Lower leg skin (tissue), 4 donors: ENCODE results near the gene SLC25A10. TPM values are rescaled to one million over a fixed set of nuclear protein-coding genes. Genes with fewer than 3 reads are reported as not detected.
"Not testable (repeated sequence)": the region's sequence is repeated elsewhere in the genome, so short reads cannot be mapped to it uniquely, and the experiment has no call there.

Source experiments
- DNase-seq, 2 donors: peaks; one replicate each; pipeline ENCODE4 v3.0.0-alpha.2; 2019; ENCODE audit warnings: low spot score in 2 of 2
- H3K4me3 ChIP-seq: fragments of 200-600 bp; sonication (generic); 2 replicates; pipeline ENCODE4 v1.5.1; 2017; ENCODE audit warnings: mild to moderate bottlenecking, low read depth; ENCODE audit not compliant: poor library complexity, severe bottlenecking
- CTCF ChIP-seq, 3 donors: fragments of 450-650 bp; IDR thresholded peaks; one replicate each; pipeline ENCODE4 v1.5.1; 2016; ENCODE audit warnings: antibody characterized with exemption in 3 of 3, mild to moderate bottlenecking in 3 of 3, moderate library complexity in 2 of 3
- POLR2A ChIP-seq, 2 donors: fragments of 450-650 bp; IDR thresholded peaks; one replicate each; pipeline ENCODE4 v1.6.1; 2016 to 2017; ENCODE audit warnings: antibody characterized with exemption in 2 of 2, mild to moderate bottlenecking in 1 of 2, moderate library complexity in 1 of 2
- WGBS, 2 donors: methylation state at CpG; one replicate each; pipeline ENCODE4 v1.1.5; 2018; 5-methylcytosine and 5-hydroxymethylcytosine counted together
- intact Hi-C: fragments of 100-400 bp; cut with DNase I; formaldehyde crosslinking; loops from one replicate; pipeline ENCODE4 v1.15.0; 2023; ENCODE audit warnings: low total_unique reads
- total RNA-seq, 4 donors: library from RNA; depleted of rRNA; stranded (reverse); fragments of >200 nt; gene quantifications; one replicate each; pipeline ENCODE4 v1.1.0, GENCODE V29; 2016

SLC25A10 gene
- total RNA-seq, 4 donors from 2014 or later = 23.4 to 30.6 (median 25.9) TPM

DNA sequence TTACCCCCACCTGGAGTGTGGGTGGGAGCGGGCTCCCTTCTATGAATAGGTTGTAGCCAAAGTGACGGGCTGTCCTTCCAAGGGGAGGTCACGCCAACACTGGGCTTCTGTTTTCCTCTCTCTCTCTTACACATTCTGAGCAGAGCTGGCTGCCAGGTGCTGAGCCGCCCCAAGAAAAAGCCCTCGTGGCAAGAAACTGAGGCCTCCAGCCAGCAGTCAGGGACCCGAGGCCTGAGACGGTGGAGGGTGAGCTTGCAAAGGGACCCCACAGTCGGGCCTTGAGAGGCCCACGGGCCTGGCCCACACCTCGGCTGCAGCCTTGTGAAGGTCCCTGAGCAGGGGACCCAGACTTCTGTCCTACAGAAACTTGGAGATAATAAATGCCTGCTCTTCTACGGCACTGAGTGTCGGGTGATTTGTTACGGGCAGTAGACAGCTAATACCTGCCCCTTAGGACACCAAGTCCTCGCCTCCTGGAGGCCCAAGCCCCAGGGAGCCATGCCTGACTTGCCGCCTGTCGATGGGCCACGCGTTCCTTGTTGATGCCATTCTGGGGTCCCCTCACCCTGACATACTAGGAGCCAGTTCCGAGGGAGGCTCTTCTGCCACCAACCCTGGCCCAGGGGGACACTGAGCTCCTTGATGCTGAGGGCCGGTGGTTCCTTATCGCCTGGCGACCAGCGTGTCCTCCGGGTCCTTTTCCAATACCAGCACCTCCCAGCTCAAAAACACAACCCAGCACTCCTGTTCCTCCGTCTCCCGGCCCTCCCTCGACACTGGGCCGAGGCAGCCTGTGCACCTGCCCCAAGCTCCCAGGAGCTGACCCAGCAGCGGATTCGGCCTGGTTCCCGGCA lies 26.1 kb downstream of the SLC25A10 start:
- WGBS, 2 donors = 88 to 91% methylated on average over 31 of the region's 31 CpGs
- H3K4me3 ChIP-seq = no peak overlapping the region
- no peak for TF ChIP-seq CTCF (IDR thresholded peaks at IDR 0.05)
- no peak for TF ChIP-seq POLR2A (IDR thresholded peaks at IDR 0.05)
- intact Hi-C loops = no loop called here
- DNase-seq = no peak

GRCh38 chr17:81738801-81739393 lies 26.8 kb downstream of the SLC25A10 start:
- TF ChIP-seq POLR2A (IDR thresholded peaks at IDR 0.05) = no peak
- TF ChIP-seq CTCF (IDR thresholded peaks at IDR 0.05) = no peak
- 86 to 87% methylated on average over 24 to 27 of the region's 27 CpGs for WGBS, 2 donors
- DNase-seq = no peak

DNA sequence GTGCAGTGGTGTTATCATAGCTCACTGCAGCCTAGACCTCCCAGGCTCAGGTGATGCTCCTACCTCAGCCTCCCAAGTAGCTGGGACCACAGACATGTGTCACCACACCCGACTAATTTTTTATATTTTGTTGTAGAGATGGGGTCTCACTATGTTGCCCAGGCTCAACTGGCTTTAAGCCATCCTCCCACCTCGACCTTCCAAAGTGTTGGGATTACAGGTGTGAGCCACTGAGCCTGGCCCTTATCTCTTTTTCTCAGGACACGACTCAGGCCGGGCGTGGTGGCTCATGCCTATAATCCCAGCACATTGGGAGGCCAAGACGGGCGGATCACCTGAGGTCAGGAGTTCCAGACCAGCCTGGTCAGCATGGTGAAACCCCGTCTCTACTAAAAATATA lies 27.5 kb downstream of the SLC25A10 start:
- DNase-seq, intact Hi-C loops: not testable (repeated sequence)
- WGBS, 2 donors = 90 to 91% methylated on average over 8 of the region's 8 CpGs

More at GRCh38 chr17:81738801-81739393, 26.8 kb downstream of the SLC25A10 start:
- no peak overlapping the region for H3K4me3 ChIP-seq
- intact Hi-C loops = no loop called here

GRCh38 chr17:81740395-81740961 lies 28.4 kb downstream of the SLC25A10 start:
- WGBS, 2 donors = 46 to 62% methylated on average over 15 to 16 of the region's 28 CpGs
- no peak for TF ChIP-seq POLR2A (IDR thresholded peaks at IDR 0.05)
- no peak for TF ChIP-seq CTCF (IDR thresholded peaks at IDR 0.05)
- intact Hi-C loops = no loop called here
- no peak overlapping the region for H3K4me3 ChIP-seq
- no peak for DNase-seq

More for the DNA sequence above, 27.5 kb downstream of the SLC25A10 start:
- not testable (repeated sequence) for H3K4me3 ChIP-seq

- H3K4me3 ChIP-seq = no peak overlapping the region
- 43 to 46% methylated on average over 15 to 20 of the region's 22 CpGs for WGBS, 2 donors
- TF ChIP-seq CTCF (IDR thresholded peaks at IDR 0.05) = no peak
- no peak for TF ChIP-seq POLR2A (IDR thresholded peaks at IDR 0.05)
- intact Hi-C loops = no loop called here
- no peak for DNase-seq
Observed at GRCh38 chr17:81741049-81741593, 29.0 kb downstream of the SLC25A10 start.
